WERI-Rb-1 (cell line): ENCODE results near the gene SORCS1.
A peak's percentile ranks its signal among the peaks of the same experiment; 100 is the strongest.

Experiments
- DNase-seq: peaks from one replicate; pipeline ENCODE4 v3.0.0-alpha.2; 2020
- H3K27ac ChIP-seq: fragments of 250-450 bp; sonication (Bioruptor Pico); 2 replicates; pipeline ENCODE4 v1.5.1; 2020; ENCODE audit warnings: mild to moderate bottlenecking, moderate library complexity
- H3K27me3 ChIP-seq: fragments of 250-450 bp; sonication (Bioruptor Pico); 2 replicates; pipeline ENCODE4 v1.5.1; 2021; ENCODE audit warnings: mild to moderate bottlenecking, low read depth, moderate library complexity; ENCODE audit not compliant: insufficient read depth, severe bottlenecking
- H3K36me3 ChIP-seq: fragments of 250-450 bp; sonication (Bioruptor Pico); 2 replicates; pipeline ENCODE4 v1.5.1; 2020; ENCODE audit warnings: mild to moderate bottlenecking, moderate library complexity
- H3K4me3 ChIP-seq: 2 replicates; pipeline ENCODE4 v1.5.1; 2011; ENCODE audit warnings: low read depth, mild to moderate bottlenecking, control low read depth, low read length
- H3K9me3 ChIP-seq: fragments of 250-450 bp; sonication (Bioruptor Pico); 2 replicates; pipeline ENCODE4 v1.5.1; 2021; ENCODE audit warnings: mild to moderate bottlenecking, moderate library complexity; ENCODE audit not compliant: severe bottlenecking
- TF ChIP-seq, protein P1 (sequence below): IDR thresholded peaks from 2 replicates; pipeline ENCODE4 v1.5.1; 2011; ENCODE audit warnings: low read depth, mild to moderate bottlenecking, control low read depth, inconsistent platforms, low read length

The SORCS1 gene

DNA sequence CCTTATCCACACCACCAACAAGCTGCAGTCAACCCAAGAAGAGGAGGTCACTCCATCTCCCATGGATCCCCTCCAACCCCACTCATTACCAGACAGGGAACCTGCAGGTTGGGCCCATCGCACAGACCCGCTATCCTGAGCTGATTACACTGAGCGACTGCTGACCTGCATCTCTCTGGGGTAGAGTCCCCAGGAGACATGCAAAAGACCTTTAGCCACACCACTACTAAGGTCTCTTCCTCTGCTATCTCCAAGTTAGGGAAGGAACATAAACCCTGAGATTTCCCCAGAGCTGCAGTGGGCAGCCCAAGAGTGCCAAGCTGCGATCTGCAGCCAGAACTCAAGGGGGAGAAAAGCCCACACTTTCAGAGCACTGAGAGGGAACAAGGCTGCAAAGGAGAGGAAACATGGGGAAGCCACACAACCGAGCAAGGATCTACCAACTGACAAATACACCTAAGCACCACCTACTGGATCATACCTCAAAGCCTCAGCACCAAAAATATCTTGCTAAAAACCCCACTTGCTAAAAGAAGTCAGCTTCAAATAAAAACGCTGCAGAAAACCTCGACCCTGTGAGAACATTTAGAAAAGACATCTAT lies 298.2 kb downstream of the SORCS1 start:
- H3K27ac ChIP-seq: no peak overlapping the region
- DNase-seq: no peak
- H3K9me3 ChIP-seq: no peaks in the 10 kb centered on the region
- H3K36me3 ChIP-seq: no peaks in the 10 kb centered on the region
- TF ChIP-seq, protein P1, sequence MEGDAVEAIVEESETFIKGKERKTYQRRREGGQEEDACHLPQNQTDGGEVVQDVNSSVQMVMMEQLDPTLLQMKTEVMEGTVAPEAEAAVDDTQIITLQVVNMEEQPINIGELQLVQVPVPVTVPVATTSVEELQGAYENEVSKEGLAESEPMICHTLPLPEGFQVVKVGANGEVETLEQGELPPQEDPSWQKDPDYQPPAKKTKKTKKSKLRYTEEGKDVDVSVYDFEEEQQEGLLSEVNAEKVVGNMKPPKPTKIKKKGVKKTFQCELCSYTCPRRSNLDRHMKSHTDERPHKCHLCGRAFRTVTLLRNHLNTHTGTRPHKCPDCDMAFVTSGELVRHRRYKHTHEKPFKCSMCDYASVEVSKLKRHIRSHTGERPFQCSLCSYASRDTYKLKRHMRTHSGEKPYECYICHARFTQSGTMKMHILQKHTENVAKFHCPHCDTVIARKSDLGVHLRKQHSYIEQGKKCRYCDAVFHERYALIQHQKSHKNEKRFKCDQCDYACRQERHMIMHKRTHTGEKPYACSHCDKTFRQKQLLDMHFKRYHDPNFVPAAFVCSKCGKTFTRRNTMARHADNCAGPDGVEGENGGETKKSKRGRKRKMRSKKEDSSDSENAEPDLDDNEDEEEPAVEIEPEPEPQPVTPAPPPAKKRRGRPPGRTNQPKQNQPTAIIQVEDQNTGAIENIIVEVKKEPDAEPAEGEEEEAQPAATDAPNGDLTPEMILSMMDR: no peak
- H3K4me3 ChIP-seq: no peak overlapping the region
- H3K27me3 ChIP-seq: no peaks in the 10 kb centered on the region

- Histone ChIP-seq H3K4me3 (no peak overlapping the region), H3K27ac (no peak overlapping the region), H3K9me3 (no peaks in the 10 kb centered on the region), H3K36me3 (no peaks in the 10 kb centered on the region), H3K27me3 (no peaks in the 10 kb centered on the region)
- no peak for DNase-seq
- TF ChIP-seq, protein P1: no peak
These were observed 300.5 kb downstream of the SORCS1 start for GRCh38 chr10:106864031-106864430.

DNA sequence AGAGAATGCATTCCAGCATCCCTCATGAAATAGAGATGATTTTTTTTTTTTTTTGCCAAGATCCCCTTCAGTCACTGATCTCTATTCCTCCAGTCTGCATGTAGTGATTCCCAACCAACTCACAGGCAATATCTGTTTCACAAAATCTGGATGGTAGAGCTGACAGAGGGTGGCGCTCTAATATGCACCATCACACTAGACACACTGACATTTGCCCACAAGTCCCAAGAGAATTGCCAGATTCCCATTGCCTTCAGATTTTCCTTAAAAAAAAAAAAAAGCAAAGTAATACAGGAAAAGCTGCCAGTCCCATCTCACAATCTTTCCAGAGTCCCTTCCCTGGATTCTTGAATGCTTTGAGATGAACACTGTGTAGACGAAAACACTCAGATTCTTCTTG lies 301.0 kb downstream of the SORCS1 start:
- Histone ChIP-seq H3K9me3 (no peaks in the 10 kb centered on the region), H3K4me3 (no peak overlapping the region), H3K36me3 (no peaks in the 10 kb centered on the region), H3K27ac (no peak overlapping the region), H3K27me3 (no peaks in the 10 kb centered on the region)
- TF ChIP-seq, protein P1: peak; percentile 64
- DNase-seq: peak; percentile 44

DNA sequence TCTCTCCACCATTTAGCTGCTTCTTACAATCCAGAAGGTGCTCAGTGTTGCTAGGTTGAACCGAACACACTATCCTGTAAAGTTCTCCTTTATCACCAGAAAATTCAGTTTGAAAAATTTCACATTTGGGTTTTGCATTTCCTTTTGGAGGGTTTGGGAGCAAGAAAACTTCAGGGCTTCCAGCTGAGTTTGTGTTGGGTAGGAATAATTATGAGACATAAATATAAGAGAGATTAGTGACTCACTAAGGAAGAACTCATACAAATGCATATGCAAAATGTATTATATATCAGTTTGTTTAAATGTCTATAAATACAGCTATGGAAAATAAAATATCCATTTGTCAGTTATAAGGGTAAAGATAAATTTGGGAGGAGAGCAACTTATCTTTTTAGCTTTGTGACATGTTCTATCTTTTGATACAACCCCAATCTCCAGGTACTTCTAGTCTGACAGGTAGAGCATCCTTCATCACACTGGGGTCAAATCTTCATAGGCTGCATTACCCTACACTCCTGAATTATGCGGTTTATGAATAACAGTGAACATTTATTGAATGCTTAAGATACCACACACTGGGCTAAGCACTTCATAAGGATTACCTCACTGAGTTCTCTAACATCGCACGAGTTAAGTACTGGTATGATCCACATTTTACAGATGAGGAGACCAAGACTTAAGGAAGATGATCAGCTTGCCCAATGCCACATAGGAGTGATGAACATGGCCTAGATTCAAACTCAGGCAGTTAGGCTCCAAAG lies 304.4 kb downstream of the SORCS1 start:
- no peak overlapping the region for H3K4me3 ChIP-seq
- no peaks in the 10 kb centered on the region for H3K9me3 ChIP-seq
- no peaks in the 10 kb centered on the region for H3K27me3 ChIP-seq
- H3K36me3 ChIP-seq: no peaks in the 10 kb centered on the region
- no peak overlapping the region for H3K27ac ChIP-seq
- TF ChIP-seq, protein P1: no peak
- DNase-seq: no peak

GRCh38 chr10:106857728-106858127 lies 306.8 kb downstream of the SORCS1 start:
- TF ChIP-seq, protein P1: no peak
- Histone ChIP-seq H3K4me3 (no peak overlapping the region), H3K27ac (no peak overlapping the region), H3K9me3 (no peaks in the 10 kb centered on the region), H3K36me3 (no peaks in the 10 kb centered on the region), H3K27me3 (no peaks in the 10 kb centered on the region)
- no peak for DNase-seq
